HEK293 (cell line): ENCODE measurements around the gene NLGN2.

ENCODE experiments used
- MEIS1 ChIP-seq: sonication (generic); formaldehyde crosslinking; IDR thresholded peaks from 2 replicates; pipeline ENCODE4 v1.8.1; 2022; ENCODE audit warnings: missing genetic modification reagents, mild to moderate bottlenecking, borderline replicate concordance
- ZNF157 ChIP-seq: fragments of 450-650 bp; formaldehyde crosslinking; IDR thresholded peaks from 2 replicates; pipeline ENCODE4 v1.5.1; 2016; ENCODE audit warnings: missing biosample characterization, missing genetic modification characterization
- ZNF416 ChIP-seq: fragments of 450-650 bp; formaldehyde crosslinking; IDR thresholded peaks from 2 replicates; pipeline ENCODE4 v1.5.1; 2016; ENCODE audit warnings: missing biosample characterization, missing genetic modification characterization
- ZNF561 ChIP-seq: fragments of 450-650 bp; IDR thresholded peaks from 2 replicates; pipeline ENCODE4 v1.5.1; 2018; ENCODE audit warnings: missing biosample characterization, missing genetic modification characterization, borderline replicate concordance
- ZNF747 ChIP-seq: fragments of 450-650 bp; formaldehyde crosslinking; IDR thresholded peaks from 2 replicates; pipeline ENCODE4 v1.5.1; 2016; ENCODE audit warnings: missing biosample characterization, missing genetic modification characterization
- TF ChIP-seq, protein P1 (sequence below): fragments of 450-650 bp; formaldehyde crosslinking; conservative IDR thresholded peaks from 2 replicates; pipeline ENCODE4 v1.5.1; 2016; ENCODE audit warnings: low read depth, missing biosample characterization, missing genetic modification characterization
- TF ChIP-seq, protein P2 (sequence below): fragments of 450-650 bp; formaldehyde crosslinking; IDR thresholded peaks from 2 replicates; pipeline ENCODE4 v1.5.1; 2016; ENCODE audit warnings: missing biosample characterization, missing genetic modification characterization
- TF ChIP-seq, protein P3 (sequence below): fragments of 450-650 bp; formaldehyde crosslinking; IDR thresholded peaks from 2 replicates; pipeline ENCODE4 v1.5.1; 2016; ENCODE audit warnings: missing biosample characterization, missing genetic modification characterization

DNA sequence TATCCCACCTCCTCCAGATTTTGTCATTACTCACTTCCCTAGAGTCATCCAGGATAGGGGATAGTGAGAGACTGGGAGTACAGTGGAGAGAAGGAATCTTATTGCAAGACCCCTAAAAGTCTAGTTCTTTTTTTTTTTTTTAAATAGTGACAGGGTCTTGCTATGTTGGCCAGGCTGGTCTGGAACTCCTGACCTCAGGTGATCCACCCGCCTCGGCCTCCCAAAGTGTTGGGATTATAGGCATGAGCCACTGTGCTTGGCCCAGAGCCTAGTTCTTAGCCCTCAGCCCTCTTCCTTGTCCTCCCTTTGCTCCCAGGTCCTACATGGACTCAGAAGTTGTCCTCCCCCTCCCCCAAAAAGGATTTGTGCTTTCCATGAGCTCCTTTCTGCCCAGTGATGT lies 34.5 kb downstream of the NLGN2 start:
- TF ChIP-seq ZNF416 (tag by site-specific recombination) (no peak), ZNF157 (tag by site-specific recombination) (no peak), MEIS1 (CRISPR knock-in tag) (no peak), ZNF747 (no peak), ZNF561 (tag by site-specific recombination) (no peak)
- TF ChIP-seq, protein P1, sequence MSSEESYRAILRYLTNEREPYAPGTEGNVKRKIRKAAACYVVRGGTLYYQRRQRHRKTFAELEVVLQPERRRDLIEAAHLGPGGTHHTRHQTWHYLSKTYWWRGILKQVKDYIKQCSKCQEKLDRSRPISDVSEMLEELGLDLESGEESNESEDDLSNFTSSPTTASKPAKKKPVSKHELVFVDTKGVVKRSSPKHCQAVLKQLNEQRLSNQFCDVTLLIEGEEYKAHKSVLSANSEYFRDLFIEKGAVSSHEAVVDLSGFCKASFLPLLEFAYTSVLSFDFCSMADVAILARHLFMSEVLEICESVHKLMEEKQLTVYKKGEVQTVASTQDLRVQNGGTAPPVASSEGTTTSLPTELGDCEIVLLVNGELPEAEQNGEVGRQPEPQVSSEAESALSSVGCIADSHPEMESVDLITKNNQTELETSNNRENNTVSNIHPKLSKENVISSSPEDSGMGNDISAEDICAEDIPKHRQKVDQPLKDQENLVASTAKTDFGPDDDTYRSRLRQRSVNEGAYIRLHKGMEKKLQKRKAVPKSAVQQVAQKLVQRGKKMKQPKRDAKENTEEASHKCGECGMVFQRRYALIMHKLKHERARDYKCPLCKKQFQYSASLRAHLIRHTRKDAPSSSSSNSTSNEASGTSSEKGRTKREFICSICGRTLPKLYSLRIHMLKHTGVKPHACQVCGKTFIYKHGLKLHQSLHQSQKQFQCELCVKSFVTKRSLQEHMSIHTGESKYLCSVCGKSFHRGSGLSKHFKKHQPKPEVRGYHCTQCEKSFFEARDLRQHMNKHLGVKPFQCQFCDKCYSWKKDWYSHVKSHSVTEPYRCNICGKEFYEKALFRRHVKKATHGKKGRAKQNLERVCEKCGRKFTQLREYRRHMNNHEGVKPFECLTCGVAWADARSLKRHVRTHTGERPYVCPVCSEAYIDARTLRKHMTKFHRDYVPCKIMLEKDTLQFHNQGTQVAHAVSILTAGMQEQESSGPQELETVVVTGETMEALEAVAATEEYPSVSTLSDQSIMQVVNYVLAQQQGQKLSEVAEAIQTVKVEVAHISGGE (tag by site-specific recombination): no peak
- TF ChIP-seq, protein P2, sequence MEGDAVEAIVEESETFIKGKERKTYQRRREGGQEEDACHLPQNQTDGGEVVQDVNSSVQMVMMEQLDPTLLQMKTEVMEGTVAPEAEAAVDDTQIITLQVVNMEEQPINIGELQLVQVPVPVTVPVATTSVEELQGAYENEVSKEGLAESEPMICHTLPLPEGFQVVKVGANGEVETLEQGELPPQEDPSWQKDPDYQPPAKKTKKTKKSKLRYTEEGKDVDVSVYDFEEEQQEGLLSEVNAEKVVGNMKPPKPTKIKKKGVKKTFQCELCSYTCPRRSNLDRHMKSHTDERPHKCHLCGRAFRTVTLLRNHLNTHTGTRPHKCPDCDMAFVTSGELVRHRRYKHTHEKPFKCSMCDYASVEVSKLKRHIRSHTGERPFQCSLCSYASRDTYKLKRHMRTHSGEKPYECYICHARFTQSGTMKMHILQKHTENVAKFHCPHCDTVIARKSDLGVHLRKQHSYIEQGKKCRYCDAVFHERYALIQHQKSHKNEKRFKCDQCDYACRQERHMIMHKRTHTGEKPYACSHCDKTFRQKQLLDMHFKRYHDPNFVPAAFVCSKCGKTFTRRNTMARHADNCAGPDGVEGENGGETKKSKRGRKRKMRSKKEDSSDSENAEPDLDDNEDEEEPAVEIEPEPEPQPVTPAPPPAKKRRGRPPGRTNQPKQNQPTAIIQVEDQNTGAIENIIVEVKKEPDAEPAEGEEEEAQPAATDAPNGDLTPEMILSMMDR: no peak
- TF ChIP-seq, protein P3, sequence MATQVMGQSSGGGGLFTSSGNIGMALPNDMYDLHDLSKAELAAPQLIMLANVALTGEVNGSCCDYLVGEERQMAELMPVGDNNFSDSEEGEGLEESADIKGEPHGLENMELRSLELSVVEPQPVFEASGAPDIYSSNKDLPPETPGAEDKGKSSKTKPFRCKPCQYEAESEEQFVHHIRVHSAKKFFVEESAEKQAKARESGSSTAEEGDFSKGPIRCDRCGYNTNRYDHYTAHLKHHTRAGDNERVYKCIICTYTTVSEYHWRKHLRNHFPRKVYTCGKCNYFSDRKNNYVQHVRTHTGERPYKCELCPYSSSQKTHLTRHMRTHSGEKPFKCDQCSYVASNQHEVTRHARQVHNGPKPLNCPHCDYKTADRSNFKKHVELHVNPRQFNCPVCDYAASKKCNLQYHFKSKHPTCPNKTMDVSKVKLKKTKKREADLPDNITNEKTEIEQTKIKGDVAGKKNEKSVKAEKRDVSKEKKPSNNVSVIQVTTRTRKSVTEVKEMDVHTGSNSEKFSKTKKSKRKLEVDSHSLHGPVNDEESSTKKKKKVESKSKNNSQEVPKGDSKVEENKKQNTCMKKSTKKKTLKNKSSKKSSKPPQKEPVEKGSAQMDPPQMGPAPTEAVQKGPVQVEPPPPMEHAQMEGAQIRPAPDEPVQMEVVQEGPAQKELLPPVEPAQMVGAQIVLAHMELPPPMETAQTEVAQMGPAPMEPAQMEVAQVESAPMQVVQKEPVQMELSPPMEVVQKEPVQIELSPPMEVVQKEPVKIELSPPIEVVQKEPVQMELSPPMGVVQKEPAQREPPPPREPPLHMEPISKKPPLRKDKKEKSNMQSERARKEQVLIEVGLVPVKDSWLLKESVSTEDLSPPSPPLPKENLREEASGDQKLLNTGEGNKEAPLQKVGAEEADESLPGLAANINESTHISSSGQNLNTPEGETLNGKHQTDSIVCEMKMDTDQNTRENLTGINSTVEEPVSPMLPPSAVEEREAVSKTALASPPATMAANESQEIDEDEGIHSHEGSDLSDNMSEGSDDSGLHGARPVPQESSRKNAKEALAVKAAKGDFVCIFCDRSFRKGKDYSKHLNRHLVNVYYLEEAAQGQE (tag by site-specific recombination): no peak
